DND-41 (cell line): ENCODE results near the gene OSBPL10.

Experiments used
- ATAC-seq: fragments of 200-7000 bp; cut with Tn5 transposase; 3 replicates; pipeline ENCODE4 v1.9.1; 2021; ENCODE audit warnings: low read depth; ENCODE audit not compliant: insufficient read depth
- DNase-seq: peaks from one replicate; pipeline ENCODE4 v3.0.0-alpha.2; 2020
- H2AFZ ChIP-seq: 2 replicates; pipeline ENCODE4 v1.6.0; 2012; ENCODE audit warnings: low read depth, low read length
- H3K27ac ChIP-seq: 2 replicates; pipeline ENCODE4 v1.5.1; 2012; ENCODE audit warnings: low read length, inconsistent platforms
- H3K27me3 ChIP-seq: fragments of 200-600 bp; sonication (generic); 2 replicates; pipeline ENCODE4 v1.6.0; 2012; ENCODE audit warnings: low read length, mild to moderate bottlenecking, inconsistent platforms; ENCODE audit not compliant: insufficient read depth, poor library complexity
- H3K36me3 ChIP-seq: 2 replicates; pipeline ENCODE4 v1.5.1; 2012; ENCODE audit warnings: low read length, inconsistent platforms; ENCODE audit not compliant: insufficient read depth
- H3K4me1 ChIP-seq: 2 replicates; pipeline ENCODE4 v1.5.1; 2012; ENCODE audit warnings: mild to moderate bottlenecking, low read length; ENCODE audit not compliant: insufficient read depth
- H3K4me2 ChIP-seq: 2 replicates; pipeline ENCODE4 v1.6.0; 2012; ENCODE audit warnings: mild to moderate bottlenecking, moderate library complexity, low read length, inconsistent platforms; ENCODE audit not compliant: insufficient read depth
- H3K4me3 ChIP-seq, 2 experiments: fragments of 200-600 bp in 1 of 2; shearing (Covaris generic) in 1 of 2; 2 replicates each; pipeline ENCODE4 v1.5.1; 2012 to 2016; ENCODE audit warnings: inconsistent platforms in 2 of 2, low read length in 2 of 2, mild to moderate bottlenecking in 2 of 2, low read depth in 1 of 2, moderate library complexity in 1 of 2
- H3K79me2 ChIP-seq: 2 replicates; pipeline ENCODE4 v1.6.0; 2012; ENCODE audit warnings: low read length, inconsistent platforms; ENCODE audit not compliant: insufficient read depth
- H3K9ac ChIP-seq: 2 replicates; pipeline ENCODE4 v1.6.0; 2012; ENCODE audit warnings: low read depth, mild to moderate bottlenecking, inconsistent platforms, low read length, moderate library complexity
- H3K9me3 ChIP-seq: 2 replicates; pipeline ENCODE4 v1.5.1; 2012; ENCODE audit warnings: low read length, moderate library complexity, mild to moderate bottlenecking, inconsistent platforms; ENCODE audit not compliant: insufficient read depth, severe bottlenecking
- H4K20me1 ChIP-seq: 2 replicates; pipeline ENCODE4 v1.6.0; 2012; ENCODE audit warnings: low read length; ENCODE audit not compliant: insufficient read depth
- CTCF ChIP-seq: IDR thresholded peaks from 2 replicates; pipeline ENCODE4 v1.5.1; 2012; ENCODE audit warnings: borderline replicate concordance, low read length, moderate library complexity, mild to moderate bottlenecking; ENCODE audit not compliant: poor library complexity, severe bottlenecking; ENCODE audit errors: extremely low read depth
- EZH2 ChIP-seq: IDR thresholded peaks from 3 replicates; pipeline ENCODE4 v1.6.1; 2012; ENCODE audit warnings: borderline replicate concordance, low read depth, mild to moderate bottlenecking, moderate library complexity, low read length, inconsistent platforms; ENCODE audit not compliant: severe bottlenecking

Gene OSBPL10

GRCh38 chr3:31748281-31748932 lies 232.7 kb downstream of the OSBPL10 start:
- no peaks in the 10 kb centered on the region for H4K20me1 ChIP-seq
- no peak overlapping the region for H3K27ac ChIP-seq
- no peaks in the 10 kb centered on the region for H3K79me2 ChIP-seq
- no peaks in the 10 kb centered on the region for H3K9me3 ChIP-seq
- no peak overlapping the region for H3K4me3 ChIP-seq
- no peaks in the 10 kb centered on the region for H3K27me3 ChIP-seq
- no peak overlapping the region for H3K9ac ChIP-seq
- no peak overlapping the region for H3K4me2 ChIP-seq
- no peaks in the 10 kb centered on the region for H3K4me1 ChIP-seq
- H2AFZ ChIP-seq = no peak overlapping the region
- DNase-seq = no peak
- TF ChIP-seq CTCF (no peak), EZH2 (no peak)
- H3K36me3 ChIP-seq = no peaks in the 10 kb centered on the region
- ATAC-seq = no peak

DNA sequence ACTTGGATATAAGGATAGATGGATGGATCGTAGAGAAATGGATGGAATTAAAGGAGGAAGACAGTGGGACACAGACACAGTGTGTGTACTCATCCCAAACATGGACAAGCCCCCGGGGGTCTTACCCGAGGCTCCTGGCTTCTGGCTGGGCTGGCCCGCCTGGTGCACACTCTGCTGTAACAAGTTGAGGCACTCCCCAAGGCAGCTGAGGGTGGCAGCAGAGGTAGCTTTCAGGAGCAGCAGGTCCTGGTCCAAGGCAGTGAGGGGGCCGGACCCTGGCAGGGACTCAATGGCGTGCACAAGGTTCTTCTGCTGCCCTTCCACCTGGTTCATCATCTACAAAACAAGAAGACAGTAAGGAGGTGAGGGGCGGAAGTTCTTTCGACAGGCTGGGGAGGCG lies 233.3 kb downstream of the OSBPL10 start:
- Histone ChIP-seq H3K27ac (no peak overlapping the region), H3K4me3 (no peak overlapping the region), H2AFZ (no peak overlapping the region), H3K27me3 (no peaks in the 10 kb centered on the region), H3K36me3 (no peaks in the 10 kb centered on the region), H3K4me1 (no peaks in the 10 kb centered on the region), H3K9ac (no peak overlapping the region), H3K4me2 (no peak overlapping the region), H4K20me1 (no peaks in the 10 kb centered on the region), H3K9me3 (no peaks in the 10 kb centered on the region), H3K79me2 (no peaks in the 10 kb centered on the region)
- DNase-seq (no peak), ATAC-seq (no peak)
- no peak for TF ChIP-seq EZH2

DNA sequence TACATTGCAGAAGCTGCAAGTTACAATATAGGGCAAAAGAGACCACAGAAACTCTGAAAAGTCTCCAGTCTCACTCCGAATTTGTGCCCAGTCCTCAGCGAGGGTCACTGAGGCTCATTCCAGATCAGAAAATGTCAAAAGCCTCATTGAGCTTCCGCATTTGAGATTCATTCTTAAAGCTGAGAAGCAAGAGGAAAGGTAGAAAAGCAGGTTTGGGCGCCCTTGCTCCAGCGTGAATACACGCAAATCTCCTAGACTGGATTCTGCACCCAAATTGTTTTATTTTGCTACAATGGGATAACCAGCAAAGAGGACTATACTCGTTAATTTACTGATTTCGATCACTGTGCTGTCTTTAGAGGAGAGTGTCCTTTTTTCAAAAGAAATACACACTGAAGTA lies 236.1 kb downstream of the OSBPL10 start:
- Histone ChIP-seq H4K20me1 (no peaks in the 10 kb centered on the region), H3K36me3 (no peaks in the 10 kb centered on the region), H2AFZ (no peak overlapping the region), H3K27me3 (no peaks in the 10 kb centered on the region), H3K79me2 (no peaks in the 10 kb centered on the region), H3K4me1 (no peaks in the 10 kb centered on the region), H3K9me3 (no peaks in the 10 kb centered on the region), H3K9ac (no peak overlapping the region), H3K4me2 (no peak overlapping the region), H3K27ac (no peak overlapping the region), H3K4me3 (no peak overlapping the region)
- DNase-seq = no peak
- TF ChIP-seq CTCF = no peak
- no peak for ATAC-seq

DNA sequence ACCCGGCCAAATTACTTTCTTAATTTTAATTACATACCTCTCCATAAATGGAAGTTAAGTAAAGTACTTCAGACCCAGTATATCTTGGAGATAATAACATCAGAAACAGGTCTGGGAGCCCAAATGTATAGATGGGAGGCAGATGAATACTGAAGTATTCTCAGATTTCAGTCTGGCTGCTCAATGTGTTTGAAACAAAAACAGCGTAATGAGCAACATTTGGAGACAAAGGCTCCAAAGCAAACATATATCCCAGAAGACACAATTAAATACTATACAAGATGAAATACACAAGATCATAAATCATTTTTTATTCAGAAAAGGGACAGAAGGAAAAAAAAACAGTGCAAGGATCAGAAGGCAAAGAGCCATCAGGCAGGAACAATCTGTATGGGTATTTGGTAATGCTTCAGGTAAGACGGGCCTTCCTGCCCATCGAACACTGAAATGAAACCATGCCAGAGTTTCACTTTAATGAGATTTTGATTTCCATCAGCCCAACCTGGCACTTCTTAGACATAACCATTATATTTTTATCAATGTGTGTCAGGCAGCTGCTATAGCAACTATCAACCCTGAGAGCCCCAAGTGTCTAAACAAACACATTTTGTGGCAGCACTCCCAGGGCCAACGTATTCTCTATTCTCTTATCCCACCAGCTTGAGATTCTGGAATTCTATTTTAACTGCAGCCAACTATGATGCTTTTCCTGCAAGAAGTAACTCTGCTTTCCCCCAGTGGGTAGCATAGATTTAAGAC lies 237.6 kb downstream of the OSBPL10 start:
- no peaks in the 10 kb centered on the region for H4K20me1 ChIP-seq
- ATAC-seq = no peak
- no peaks in the 10 kb centered on the region for H3K27me3 ChIP-seq
- H3K36me3 ChIP-seq = no peaks in the 10 kb centered on the region
- H3K4me1 ChIP-seq = no peaks in the 10 kb centered on the region
- H2AFZ ChIP-seq = no peak overlapping the region
- H3K4me3 ChIP-seq = no peak overlapping the region
- no peak for TF ChIP-seq EZH2
- no peak for TF ChIP-seq CTCF
- no peak overlapping the region for H3K9ac ChIP-seq
- H3K9me3 ChIP-seq = no peaks in the 10 kb centered on the region
- no peak overlapping the region for H3K4me2 ChIP-seq
- no peaks in the 10 kb centered on the region for H3K79me2 ChIP-seq
- DNase-seq = no peak
- H3K27ac ChIP-seq = no peak overlapping the region
